GM12875 (cell line): ENCODE data around the gene ATXN7L1.

Experiments
- H3K4me3 ChIP-seq: one replicate; pipeline ENCODE4 v1.5.1; 2011; ENCODE audit warnings: low read depth, low read length, control low read depth
- TF ChIP-seq, protein P1 (sequence below): IDR thresholded peaks from 2 replicates; pipeline ENCODE4 v1.5.1; 2011; ENCODE audit warnings: low read depth, mild to moderate bottlenecking, control low read depth, inconsistent platforms, low read length, moderate library complexity, borderline replicate concordance; ENCODE audit not compliant: insufficient read depth

Gene ATXN7L1

DNA sequence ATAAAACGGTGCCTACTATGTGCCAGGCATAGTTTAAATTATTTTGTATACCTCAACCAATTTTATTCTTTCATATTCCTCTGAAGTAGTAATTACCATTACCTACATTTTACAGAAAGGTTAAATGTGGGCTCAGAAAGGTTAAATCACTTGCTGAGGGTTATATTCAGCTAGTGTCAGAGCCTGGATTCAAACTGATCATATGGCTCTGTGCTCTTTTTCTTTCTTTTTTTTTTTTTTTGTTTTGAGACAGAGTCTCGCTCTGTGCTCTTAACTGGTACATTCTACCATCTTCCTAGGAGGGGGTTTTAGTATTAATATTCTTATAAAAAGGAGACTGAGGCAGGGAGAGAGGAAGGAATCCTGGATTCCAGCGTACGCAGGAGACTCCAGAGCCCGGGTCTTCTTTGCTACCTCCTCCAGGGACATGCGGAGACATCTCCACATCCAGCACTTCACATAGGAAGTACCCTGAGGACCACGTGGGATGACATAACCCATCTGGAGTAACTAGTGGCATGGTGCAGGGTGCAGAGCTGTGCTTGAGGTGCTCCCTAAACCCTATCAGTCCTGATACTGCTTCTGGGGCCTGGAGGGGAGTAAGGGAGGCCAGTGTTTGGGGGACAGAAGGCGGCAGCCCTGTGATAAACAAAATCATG, 29.6 kb upstream of the ATXN7L1 start:
- no peak overlapping the region for H3K4me3 ChIP-seq
- TF ChIP-seq, protein P1, sequence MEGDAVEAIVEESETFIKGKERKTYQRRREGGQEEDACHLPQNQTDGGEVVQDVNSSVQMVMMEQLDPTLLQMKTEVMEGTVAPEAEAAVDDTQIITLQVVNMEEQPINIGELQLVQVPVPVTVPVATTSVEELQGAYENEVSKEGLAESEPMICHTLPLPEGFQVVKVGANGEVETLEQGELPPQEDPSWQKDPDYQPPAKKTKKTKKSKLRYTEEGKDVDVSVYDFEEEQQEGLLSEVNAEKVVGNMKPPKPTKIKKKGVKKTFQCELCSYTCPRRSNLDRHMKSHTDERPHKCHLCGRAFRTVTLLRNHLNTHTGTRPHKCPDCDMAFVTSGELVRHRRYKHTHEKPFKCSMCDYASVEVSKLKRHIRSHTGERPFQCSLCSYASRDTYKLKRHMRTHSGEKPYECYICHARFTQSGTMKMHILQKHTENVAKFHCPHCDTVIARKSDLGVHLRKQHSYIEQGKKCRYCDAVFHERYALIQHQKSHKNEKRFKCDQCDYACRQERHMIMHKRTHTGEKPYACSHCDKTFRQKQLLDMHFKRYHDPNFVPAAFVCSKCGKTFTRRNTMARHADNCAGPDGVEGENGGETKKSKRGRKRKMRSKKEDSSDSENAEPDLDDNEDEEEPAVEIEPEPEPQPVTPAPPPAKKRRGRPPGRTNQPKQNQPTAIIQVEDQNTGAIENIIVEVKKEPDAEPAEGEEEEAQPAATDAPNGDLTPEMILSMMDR: no peak

- no peak overlapping the region for H3K4me3 ChIP-seq
- TF ChIP-seq, protein P1: no peak
Measured at GRCh38 chr7:105905209-105905909, 29.0 kb upstream of the ATXN7L1 start.

- TF ChIP-seq, protein P1: no peak
- no peak overlapping the region for H3K4me3 ChIP-seq
Measured at GRCh38 chr7:105904064-105904463, 27.7 kb upstream of the ATXN7L1 start.

DNA sequence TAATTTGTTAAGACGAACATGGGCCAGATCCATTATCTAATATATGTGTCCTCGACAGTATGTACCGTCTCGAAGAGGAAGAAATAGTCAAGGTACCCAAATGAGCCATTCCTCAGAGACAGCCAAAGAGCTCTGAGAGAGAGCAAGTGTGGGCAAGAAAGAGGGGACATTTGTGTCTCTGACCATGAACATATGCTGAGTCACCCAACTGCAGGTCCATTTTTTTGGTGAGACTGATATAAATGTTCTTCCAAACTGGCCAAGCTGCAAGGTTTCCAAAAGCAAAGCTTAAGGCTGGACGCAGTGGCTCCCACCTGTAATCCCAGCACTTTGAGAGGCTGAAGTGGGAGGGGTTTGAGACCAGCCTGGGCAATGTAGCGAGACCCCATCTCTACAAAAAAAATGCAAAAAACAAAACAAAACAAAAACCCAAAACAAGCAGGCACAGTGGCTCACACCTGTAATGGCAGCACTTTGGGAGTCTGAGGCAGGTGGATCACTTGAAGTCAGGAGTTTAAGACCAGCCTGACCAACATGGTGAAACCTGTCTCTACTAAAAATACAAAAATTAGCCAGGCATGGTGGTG, 26.0 kb upstream of the ATXN7L1 start:
- TF ChIP-seq, protein P1: no peak
- no peak overlapping the region for H3K4me3 ChIP-seq

DNA sequence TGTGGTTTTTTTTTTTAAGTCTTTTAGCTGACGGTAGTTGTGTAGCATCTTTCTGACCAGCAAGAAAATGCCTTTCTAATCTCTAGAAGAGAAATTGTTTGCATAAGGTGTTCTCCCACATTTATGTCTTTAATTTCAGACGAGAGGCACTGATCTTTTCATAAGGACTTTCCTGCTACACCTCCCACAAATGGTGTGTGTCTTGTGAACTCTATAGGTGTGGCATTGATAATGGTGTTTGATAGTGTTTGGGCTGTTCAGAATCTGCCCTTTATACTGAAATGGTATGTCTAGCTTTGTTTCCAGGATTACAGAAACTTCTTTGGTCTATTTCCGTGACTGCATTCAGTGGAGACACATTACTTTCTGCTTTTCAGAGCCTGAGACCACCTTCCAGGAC, 21.6 kb upstream of the ATXN7L1 start:
- TF ChIP-seq, protein P1: no peak

GRCh38 chr7:105896407-105896911, 20.1 kb upstream of the ATXN7L1 start:
- no peak overlapping the region for H3K4me3 ChIP-seq
- TF ChIP-seq, protein P1: no peak

More for the DNA sequence above, 21.6 kb upstream of the ATXN7L1 start:
- no peak overlapping the region for H3K4me3 ChIP-seq
